Endothelial cell (in vitro differentiated cells): ENCODE measurements around the gene FSTL1. TPM values are rescaled to one million over a fixed set of nuclear protein-coding genes. Genes with fewer than 3 reads are reported as not detected.

Source experiments
- DNase-seq: peaks from one replicate; pipeline ENCODE4 v3.0.0; 2021; ENCODE audit warnings: low spot score
- H3K27ac Mint-ChIP-seq: one replicate; pipeline ENCODE4 v1.8.0; 2021; ENCODE audit warnings: mixed read lengths, inconsistent platforms; ENCODE audit not compliant: unreplicated experiment
- H3K27me3 Mint-ChIP-seq: one replicate; pipeline ENCODE4 v1.8.0; 2021; ENCODE audit warnings: mild to moderate bottlenecking, moderate library complexity, mixed read lengths, inconsistent platforms; ENCODE audit not compliant: unreplicated experiment
- H3K36me3 Mint-ChIP-seq: one replicate; pipeline ENCODE4 v1.8.0; 2021; ENCODE audit warnings: mild to moderate bottlenecking, low read depth, mixed read lengths, inconsistent platforms; ENCODE audit not compliant: unreplicated experiment
- H3K4me1 Mint-ChIP-seq: one replicate; pipeline ENCODE4 v1.8.0; 2021; ENCODE audit warnings: mild to moderate bottlenecking, mixed read lengths, inconsistent platforms; ENCODE audit not compliant: unreplicated experiment
- H3K4me3 Mint-ChIP-seq: one replicate; pipeline ENCODE4 v1.8.0; 2021; ENCODE audit warnings: mild to moderate bottlenecking, mixed read lengths, inconsistent platforms; ENCODE audit not compliant: unreplicated experiment
- H3K9me3 Mint-ChIP-seq: one replicate; pipeline ENCODE4 v1.8.0; 2021; ENCODE audit warnings: mixed read lengths, inconsistent platforms; ENCODE audit not compliant: unreplicated experiment
- CTCF ChIP-seq: fragments of 200-600 bp; sonication (generic); IDR thresholded peaks from one replicate; pipeline ENCODE4 v1.5.0; 2021; ENCODE audit warnings: antibody characterized with exemption; ENCODE audit not compliant: unreplicated experiment
- total RNA-seq: library from RNA; stranded (reverse); fragmentation: NEBNext Ultra II Directional; extraction: Animal tissue kit (Norgen Biotek cat#: 25700); gene quantifications from one replicate; pipeline ENCODE4 v1.2.1, GENCODE V29; 2021; ENCODE audit not compliant: unreplicated experiment

Gene FSTL1
- total RNA-seq, 1 donor from 2014 or later: 1,211 TPM

GRCh38 chr3:120348065-120348990 lies 102.5 kb downstream of the FSTL1 start:
- Mint-ChIP-seq H3K36me3 (peaks cover 8% of the 10 kb centered on the region), H3K27me3 (no peaks in the 10 kb centered on the region), H3K9me3 (no peaks in the 10 kb centered on the region), H3K27ac (peak overlapping the region; percentile 27), H3K4me1 (peaks cover 10% of the 10 kb centered on the region), H3K4me3 (peak overlapping the region; percentile 91)
- no peak for TF ChIP-seq CTCF
- DNase-seq: no peak

GRCh38 chr3:120344349-120344748 lies 106.4 kb downstream of the FSTL1 start:
- no peak overlapping the region for H3K27ac Mint-ChIP-seq
- peaks cover 23% of the 10 kb centered on the region for H3K36me3 Mint-ChIP-seq
- H3K9me3 Mint-ChIP-seq: no peaks in the 10 kb centered on the region
- H3K4me3 Mint-ChIP-seq: no peak overlapping the region
- TF ChIP-seq CTCF: no peak
- H3K27me3 Mint-ChIP-seq: no peaks in the 10 kb centered on the region
- peaks cover 8% of the 10 kb centered on the region for H3K4me1 Mint-ChIP-seq
- DNase-seq: no peak

Other genes with a start within 250 kb of the FSTL1 start
- gene GPR156, start 165.8 kb downstream of the FSTL1 start, total RNA-seq: 0.21 TPM
- 5.2 TPM for gene LRRC58, start 101.6 kb downstream of the FSTL1 start, total RNA-seq
- 92.6 TPM for gene NDUFB4, start 145.3 kb upstream of the FSTL1 start, total RNA-seq
- not detected for gene HGD, start 231.2 kb upstream of the FSTL1 start, total RNA-seq